Common myeloid progenitor, CD34-positive (primary cell): Measurements from ENCODE around the gene LINS1.
A peak's percentile ranks its signal among the peaks of the same experiment; 100 is the strongest.

Experiments used
- CTCF ChIA-PET: fragments of 350-600 bp; sonication (Branson Sonifier 250); formaldehyde crosslinking; loops from one replicate; lab custom pipeline; 2021; ENCODE audit warnings: antibody characterized with exemption; lab: Charles Lee
- POLR2A ChIA-PET: fragments of 350-600 bp; sonication (Branson Sonifier 250); formaldehyde crosslinking; loops from one replicate; lab custom pipeline; 2021; ENCODE audit warnings: antibody characterized with exemption; lab: Charles Lee
- DNase-seq, 3 donors: peaks; one replicate each; pipeline versions ENCODE4 v3.0.0 to v3.0.0-alpha.2; 2013
- H3K27ac ChIP-seq, 2 experiments: 1 replicate in 1 of 2; 2 replicates in 1 of 2; pipeline ENCODE4 v1.7.0; 2013; ENCODE audit warnings: inconsistent platforms in 2 of 2, low read length in 2 of 2, mild to moderate bottlenecking in 2 of 2, low read depth in 1 of 2, moderate library complexity in 1 of 2; ENCODE audit not compliant: severe bottlenecking in 2 of 2, insufficient read depth in 1 of 2, poor library complexity in 1 of 2
- H3K27me3 ChIP-seq, 5 experiments: replicated peaks in 2 of 5; 1 replicate in 3 of 5; 2 replicates in 2 of 5; pipeline versions ENCODE4 v1.6.1 to v1.7.0; 2013; ENCODE audit warnings: low read length in 4 of 5, mild to moderate bottlenecking in 2 of 5, moderate library complexity in 2 of 5, inconsistent platforms in 1 of 5; ENCODE audit not compliant: insufficient read depth in 5 of 5, control insufficient read depth in 4 of 5
- H3K36me3 ChIP-seq, 4 experiments: 1 replicate in 2 of 4; 2 replicates in 2 of 4; pipeline versions ENCODE4 v1.6.1 to v1.7.0; 2013; ENCODE audit warnings: low read length in 3 of 4, control low read depth in 1 of 4, mild to moderate bottlenecking in 1 of 4; ENCODE audit not compliant: control insufficient read depth in 4 of 4, insufficient read depth in 4 of 4
- H3K4me1 ChIP-seq, 4 experiments: 1 replicate in 3 of 4; 2 replicates in 1 of 4; pipeline versions ENCODE4 v1.6.1 to v1.7.1; 2013; ENCODE audit warnings: low read length in 3 of 4, mild to moderate bottlenecking in 3 of 4, control low read depth in 1 of 4, inconsistent platforms in 1 of 4, moderate library complexity in 1 of 4; ENCODE audit not compliant: control insufficient read depth in 4 of 4, insufficient read depth in 4 of 4; ENCODE audit errors: control extremely low read depth in 1 of 4
- H3K4me3 ChIP-seq, 7 experiments: 1 replicate in 4 of 7; 2 replicates in 3 of 7; pipeline versions ENCODE4 v1.5.1 to v1.7.0; 2013; ENCODE audit warnings: mild to moderate bottlenecking in 7 of 7, low read length in 6 of 7, moderate library complexity in 6 of 7, inconsistent platforms in 2 of 7, low read depth in 2 of 7, control low read depth in 1 of 7; ENCODE audit not compliant: insufficient read depth in 4 of 7, control insufficient read depth in 1 of 7; ENCODE audit errors: extremely low read depth in 1 of 7
- H3K9me3 ChIP-seq, 5 experiments: 1 replicate in 4 of 5; 2 replicates in 1 of 5; pipeline versions ENCODE4 v1.6.1 to v1.7.1; 2013; ENCODE audit warnings: low read length in 4 of 5, mild to moderate bottlenecking in 2 of 5, inconsistent platforms in 1 of 5, low read depth in 1 of 5, moderate library complexity in 1 of 5; ENCODE audit not compliant: control insufficient read depth in 4 of 5, insufficient read depth in 2 of 5; ENCODE audit errors: control extremely low read depth in 1 of 5
- WGBS: methylation state at CpG from one replicate; pipeline ENCODE4 v1.1.5; 2013; ENCODE audit not compliant: insufficient coverage; 5-methylcytosine and 5-hydroxymethylcytosine counted together

The LINS1 gene

GRCh38 chr15:100573526-100573925, 28.5 kb downstream of the LINS1 start:
- Histone ChIP-seq H3K36me3 (peaks cover 3 to 36% (median 20%) of the 10 kb centered on the region in 4 experiments), H3K27ac (no peak overlapping the region), H3K4me3 (no peak overlapping the region), H3K27me3 (no peaks in the 10 kb centered on the region), H3K9me3 (no peaks in the 10 kb centered on the region), H3K4me1 (no peaks in the 10 kb centered on the region)
- DNase-seq, result no peak
- ChIA-PET CTCF (interaction anchor here (0.7 to 3.2 kb wide), 8 partner anchors 10 to 645 kb away, joined by 3 to 8 read pairs (median 6); no protein-coding TSS in a partner anchor), POLR2A (no interaction called here)
- WGBS, result 95% methylated on average over 3 of the region's 4 CpGs

- H3K9me3 ChIP-seq, result no peaks in the 10 kb centered on the region
- H3K36me3 ChIP-seq, result peaks cover 3 to 36% (median 20%) of the 10 kb centered on the region in 4 experiments
- 100% methylated on average over 2 of the region's 4 CpGs for WGBS
- H3K4me1 ChIP-seq, result no peaks in the 10 kb centered on the region
- DNase-seq, result peak; percentile 26 to 62 (median 60)
- ChIA-PET POLR2A (no interaction called here), CTCF (interaction anchor here (1.0 to 3.2 kb wide), 8 partner anchors 9 to 644 kb away, joined by 3 to 8 read pairs (median 6); partner anchors contain the start of genes ADAMTS17, ASB7 and LINS1)
- no peaks in the 10 kb centered on the region for H3K27me3 ChIP-seq
- H3K27ac ChIP-seq, result no peak overlapping the region
- no peak overlapping the region for H3K4me3 ChIP-seq
These were observed 29.5 kb downstream of the LINS1 start for GRCh38 chr15:100572362-100572983.

- POLR2A ChIA-PET, result no interaction called here
- DNase-seq, result no peak
- CTCF ChIA-PET, result interaction anchor here (0.8 to 3.2 kb wide), 7 partner anchors 8 to 230 kb away, joined by 3 to 8 read pairs (median 5); partner anchors contain the start of genes ADAMTS17, ASB7 and LINS1
- Histone ChIP-seq H3K9me3 (no peaks in the 10 kb centered on the region), H3K27me3 (no peaks in the 10 kb centered on the region), H3K27ac (no peak overlapping the region), H3K36me3 (peaks cover 4 to 36% (median 20%) of the 10 kb centered on the region in 4 experiments), H3K4me3 (no peak overlapping the region), H3K4me1 (no peaks in the 10 kb centered on the region)
- 94% methylated on average over 6 of the region's 6 CpGs for WGBS
These were observed 30.3 kb downstream of the LINS1 start for GRCh38 chr15:100571592-100572167.

GRCh38 chr15:100570735-100571313, 31.2 kb downstream of the LINS1 start:
- ChIA-PET CTCF (interaction anchor here (0.8 to 1.5 kb wide), 3 partner anchors 19 to 228 kb away, joined by 3 to 4 read pairs (median 3); no protein-coding TSS in a partner anchor), POLR2A (no interaction called here)
- DNase-seq, result no peak
- 100% methylated on average over 1 of the region's 4 CpGs for WGBS
- Histone ChIP-seq H3K4me1 (no peaks in the 10 kb centered on the region), H3K4me3 (no peak overlapping the region), H3K27ac (no peak overlapping the region), H3K9me3 (no peaks in the 10 kb centered on the region), H3K36me3 (peaks cover 6 to 36% (median 20%) of the 10 kb centered on the region in 4 experiments), H3K27me3 (no peaks in the 10 kb centered on the region)

GRCh38 chr15:100570275-100570674, 31.7 kb downstream of the LINS1 start:
- H3K27ac ChIP-seq, result no peak overlapping the region
- CTCF ChIA-PET, result interaction anchor here (1.1 to 1.5 kb wide), 2 partner anchors 20 to 227 kb away, joined by 3 read pairs; no protein-coding TSS in a partner anchor
- H3K4me1 ChIP-seq, result no peaks in the 10 kb centered on the region
- POLR2A ChIA-PET, result no interaction called here
- WGBS, result no CpG with 5 or more reads among the region's 3 CpGs
- H3K36me3 ChIP-seq, result peaks cover 6 to 36% (median 20%) of the 10 kb centered on the region in 4 experiments
- H3K4me3 ChIP-seq, result no peak overlapping the region
- H3K9me3 ChIP-seq, result no peaks in the 10 kb centered on the region
- H3K27me3 ChIP-seq, result no peaks in the 10 kb centered on the region
- DNase-seq, result no peak

GRCh38 chr15:100569391-100569790, 32.6 kb downstream of the LINS1 start:
- Histone ChIP-seq H3K4me1 (no peaks in the 10 kb centered on the region), H3K27ac (no peak overlapping the region), H3K27me3 (no peaks in the 10 kb centered on the region), H3K36me3 (peaks cover 6 to 36% (median 20%) of the 10 kb centered on the region in 4 experiments), H3K9me3 (no peaks in the 10 kb centered on the region), H3K4me3 (no peak overlapping the region)
- WGBS, result 70% methylated on average over 1 of the region's 8 CpGs
- ChIA-PET CTCF (no interaction called here), POLR2A (no interaction called here)
- DNase-seq, result no peak
